Left kidney (tissue), 2 donors: ENCODE results near the gene DUS1L. TPM values are rescaled to one million over a fixed set of nuclear protein-coding genes. Genes with fewer than 3 reads are reported as not detected.

Source experiments
- DNase-seq: peaks from one replicate; pipeline ENCODE4 v3.0.0-alpha.2; 2013
- polyA plus RNA-seq: library from polyadenylated mRNA; unstranded; fragments of 120-200 nt; gene quantifications from one replicate; pipeline ENCODE4 v1.2.1, GENCODE V29; 2013; ENCODE audit not compliant: insufficient read length

Gene DUS1L
- polyA plus RNA-seq, 1 donor: 74.1 TPM

DNA sequence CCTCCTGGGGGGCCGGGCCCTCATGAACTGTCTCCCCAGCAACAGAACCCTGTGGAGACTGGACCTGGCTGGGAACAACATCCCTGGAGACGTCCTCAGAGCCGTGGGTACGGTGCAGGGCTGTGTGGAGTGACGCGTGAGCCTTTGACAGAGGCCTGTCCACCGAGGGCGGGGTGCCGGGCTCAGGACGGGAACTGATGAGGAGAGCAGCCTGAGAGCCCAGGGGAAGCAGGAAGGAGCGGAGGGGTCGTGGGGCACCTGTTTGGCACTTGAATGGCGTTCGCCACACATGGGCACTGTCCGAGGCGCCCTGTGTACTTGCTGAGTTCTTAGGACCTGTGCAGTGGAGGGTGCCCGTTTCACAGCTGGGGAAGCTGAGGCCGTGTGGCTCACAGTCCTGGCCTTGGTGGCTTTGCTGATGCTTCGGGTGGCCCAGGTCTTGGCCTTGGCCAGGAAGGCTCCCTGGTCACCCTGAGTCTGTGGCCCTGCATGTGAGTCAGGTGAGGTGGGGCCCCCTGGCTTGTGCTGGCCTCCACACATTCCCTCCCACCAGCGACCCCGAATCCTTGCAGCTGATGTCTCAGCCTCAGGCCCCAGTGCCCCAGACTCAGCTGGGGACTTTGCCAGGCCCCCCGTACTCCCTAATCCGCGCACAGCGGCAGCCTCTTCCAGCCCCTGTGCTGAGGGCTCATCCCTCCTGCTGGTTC lies 40.0 kb downstream of the DUS1L start:
- no peak for DNase-seq

DNA sequence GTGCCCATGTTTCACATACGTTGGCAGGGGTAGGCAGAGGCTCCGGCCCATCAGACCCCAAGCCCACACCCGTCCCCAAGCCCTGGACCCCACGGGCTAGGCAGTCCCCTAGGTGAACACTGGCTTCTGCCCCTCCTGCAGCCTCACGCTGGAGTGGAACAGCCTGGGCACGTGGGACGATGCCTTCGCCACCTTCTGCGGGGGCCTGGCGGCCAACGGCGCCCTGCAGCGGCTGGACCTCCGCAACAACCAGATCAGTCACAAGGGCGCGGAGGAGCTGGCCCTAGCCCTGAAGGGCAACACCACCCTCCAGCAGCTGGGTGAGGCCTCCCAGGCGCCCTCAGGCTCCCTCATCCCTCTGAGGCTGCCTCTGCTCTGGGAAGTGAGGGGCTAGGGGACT lies 40.7 kb downstream of the DUS1L start:
- DNase-seq: no peak

DNA sequence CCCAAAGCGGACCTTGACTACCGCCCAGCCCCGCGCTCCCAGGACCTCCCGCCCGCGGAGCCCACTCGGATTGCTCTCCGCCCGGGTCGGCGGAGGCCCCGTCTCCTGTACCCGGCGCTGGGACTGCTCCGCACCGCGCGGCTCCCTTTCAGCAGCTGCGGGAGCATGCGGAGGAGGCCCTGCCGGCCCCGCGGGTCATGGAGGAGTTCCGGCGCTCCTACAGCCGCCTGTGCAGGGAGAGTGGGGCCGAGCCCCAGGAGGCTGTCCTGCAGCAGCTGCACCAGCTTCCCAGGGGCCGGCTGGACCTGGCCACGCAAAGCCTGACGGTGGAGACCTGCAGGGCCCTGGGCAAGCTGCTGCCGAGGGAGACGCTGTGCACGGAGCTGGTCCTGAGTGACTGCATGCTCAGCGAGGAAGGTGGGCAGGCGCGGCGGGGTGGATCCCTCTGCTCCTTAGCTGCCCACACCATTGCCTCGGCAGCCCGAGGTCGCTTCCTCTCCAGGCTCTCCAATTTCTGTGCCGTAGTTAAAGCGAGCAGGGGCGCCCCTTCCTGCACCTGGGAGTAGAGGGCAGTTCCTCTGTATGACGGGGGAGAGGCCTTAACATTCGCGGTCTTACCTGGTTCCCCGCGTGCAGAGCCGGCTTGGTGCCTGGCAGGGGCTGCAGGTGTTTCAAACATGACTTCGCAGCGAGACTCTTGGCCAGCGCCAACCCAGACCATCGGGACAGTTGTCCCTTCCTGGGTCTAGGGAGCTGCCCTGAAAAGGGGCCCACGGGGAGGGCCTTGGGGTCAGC lies 42.0 kb downstream of the DUS1L start:
- no peak for DNase-seq

DNA sequence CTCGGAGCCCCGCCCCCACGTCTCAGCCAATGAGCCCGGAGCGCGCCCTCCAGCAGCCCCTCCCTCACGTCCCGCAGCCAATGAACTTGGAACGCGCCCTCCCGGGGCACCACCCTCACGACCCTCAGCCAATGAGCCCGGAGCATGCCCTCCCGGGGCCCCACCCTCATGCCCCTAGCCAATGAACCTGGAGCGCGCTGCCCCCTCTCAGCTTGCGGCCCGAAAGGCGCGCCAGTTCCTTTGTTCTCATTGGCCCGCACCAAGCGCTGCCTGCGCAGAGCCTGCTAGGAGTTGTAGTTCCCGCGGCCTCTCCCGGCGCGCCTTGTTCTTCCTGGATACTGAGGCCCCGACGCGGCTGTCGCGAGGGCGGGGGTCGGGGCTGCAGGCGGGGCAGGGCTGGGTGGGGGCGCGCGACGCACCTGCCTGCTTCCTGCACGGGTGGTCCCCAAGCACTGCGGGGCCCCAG lies 42.6 kb downstream of the DUS1L start, which contains the start of gene LRRC45:
LRRC45 (plus strand) TSS at position 325 of the 466 bp plus-strand sequence. CDS start 339 bp downstream, outside the sequence.
- peak; percentile 99 for DNase-seq

DNA sequence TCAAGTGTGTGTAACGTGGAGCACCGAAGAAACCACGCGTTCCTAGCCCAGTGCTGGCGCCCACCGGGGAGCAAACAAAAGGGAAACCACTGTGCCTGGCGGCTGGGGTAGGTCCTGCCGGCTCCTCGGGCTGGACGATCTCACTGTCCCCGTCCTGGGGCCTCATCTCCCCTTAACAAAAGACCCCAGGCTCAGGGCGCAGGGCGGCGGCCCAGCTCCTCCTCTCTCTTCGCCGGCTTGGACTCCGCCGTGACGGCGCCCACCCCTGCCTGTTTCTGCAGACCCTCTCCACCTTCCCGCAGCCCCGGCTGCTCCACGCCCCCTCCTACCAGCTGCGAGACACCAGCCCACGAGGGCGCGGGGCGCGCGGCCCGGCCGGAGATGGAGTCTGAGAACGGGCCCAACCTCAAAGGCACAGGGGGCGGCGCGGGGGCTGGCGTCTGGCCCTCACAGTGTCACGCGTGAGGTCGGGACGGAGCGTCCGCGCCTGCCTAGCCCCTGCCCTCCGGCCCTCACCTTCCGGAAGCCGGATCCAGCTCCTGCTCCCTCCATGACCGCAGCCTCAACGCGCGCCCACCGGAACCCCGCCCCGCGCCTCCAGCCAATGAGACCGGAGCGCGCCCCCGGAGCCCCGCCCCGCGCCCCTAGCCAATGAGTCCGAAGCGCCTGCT lies 43.2 kb downstream of the DUS1L start, which contains the start of gene CENPX:
CENPX (minus strand) TSS at position 569 of the 671 bp plus-strand sequence; CDS start at position 552, 17 bp downstream.
- no peak for DNase-seq

DNA sequence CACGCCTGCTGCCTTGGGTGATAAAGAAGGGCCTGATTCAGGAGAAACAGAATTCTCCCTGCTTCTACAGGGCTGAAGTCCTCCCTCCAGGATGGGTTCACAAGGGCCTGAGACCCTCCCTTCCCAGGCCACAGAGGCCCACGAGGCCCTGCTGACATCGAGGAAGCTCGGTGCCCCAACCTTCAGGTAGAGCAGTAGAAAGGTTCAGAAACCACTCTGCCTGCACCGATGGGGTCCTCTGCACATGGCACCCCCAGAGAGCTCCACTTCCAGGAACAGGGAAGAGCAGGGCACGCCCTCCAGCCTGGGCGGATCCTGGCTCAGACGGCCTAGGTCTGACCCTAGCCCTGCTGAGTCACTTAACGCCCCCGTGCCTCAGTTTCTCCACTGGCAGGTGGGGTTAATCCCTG lies 43.7 kb downstream of the DUS1L start:
- no peak for DNase-seq

DNA sequence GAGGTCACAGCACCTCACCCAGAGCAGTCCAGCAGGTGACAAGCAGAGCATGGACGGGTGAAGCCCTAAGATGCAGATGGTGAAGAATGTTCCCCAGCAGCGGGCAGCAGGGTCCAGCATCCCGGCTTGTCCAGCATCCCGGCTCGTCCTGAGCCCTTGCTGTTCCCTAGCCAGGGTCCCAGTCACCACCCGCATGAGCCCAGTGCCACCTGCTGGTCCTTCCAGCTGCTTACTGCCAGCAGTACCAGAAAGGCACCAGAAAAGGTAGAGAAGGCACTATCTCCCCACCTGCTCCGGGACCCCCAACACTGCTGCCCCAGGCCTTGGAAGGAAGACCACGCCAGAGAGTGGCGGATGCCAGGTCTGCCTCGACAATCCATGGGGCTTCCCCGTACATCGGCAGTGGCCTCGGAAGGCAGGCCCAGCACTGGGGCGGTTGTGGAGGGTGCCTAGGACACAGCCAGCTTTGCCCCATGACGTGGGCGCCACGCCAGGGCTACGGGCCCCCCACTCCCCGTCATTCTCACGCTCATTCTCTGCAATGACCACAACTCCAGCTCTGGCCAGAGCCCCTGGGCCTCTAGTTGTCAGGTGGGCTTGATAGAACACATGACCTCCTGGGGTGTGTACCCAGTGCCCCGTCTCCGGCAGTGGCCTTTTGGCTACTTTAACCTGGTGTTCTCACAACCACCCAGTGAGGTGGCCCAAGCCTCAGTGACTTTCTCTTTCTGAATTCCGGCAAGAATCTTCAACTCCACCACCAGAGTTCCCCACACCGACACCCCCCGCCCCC lies 44.3 kb downstream of the DUS1L start:
- DNase-seq: no peak

DNA sequence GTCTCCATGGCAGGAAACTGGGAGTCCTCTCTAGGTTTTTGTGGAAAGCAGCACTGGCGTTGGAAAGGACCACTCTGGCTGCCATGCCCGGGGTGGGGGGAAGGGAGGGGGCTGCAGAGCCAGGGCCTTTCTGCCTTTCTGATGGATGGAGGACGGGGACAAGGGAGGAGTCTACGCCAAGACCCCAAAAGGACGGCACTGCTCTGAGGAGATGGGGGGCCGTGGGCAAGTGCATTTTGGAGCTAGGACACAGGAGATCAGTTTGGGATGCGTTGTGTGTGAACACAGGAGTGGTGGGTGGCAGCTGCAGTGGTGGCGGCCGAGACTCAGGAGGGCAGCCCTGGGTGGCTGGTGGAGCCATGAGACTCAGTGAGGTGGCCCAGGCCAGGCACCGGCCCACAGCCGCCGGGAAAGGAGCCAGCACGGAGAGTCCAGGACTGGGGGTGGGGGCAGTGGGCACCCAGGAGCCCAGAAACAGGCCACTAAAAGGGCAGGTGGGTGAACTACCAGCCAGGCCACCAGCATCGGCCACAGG lies 45.0 kb downstream of the DUS1L start:
- DNase-seq: no peak

DNA sequence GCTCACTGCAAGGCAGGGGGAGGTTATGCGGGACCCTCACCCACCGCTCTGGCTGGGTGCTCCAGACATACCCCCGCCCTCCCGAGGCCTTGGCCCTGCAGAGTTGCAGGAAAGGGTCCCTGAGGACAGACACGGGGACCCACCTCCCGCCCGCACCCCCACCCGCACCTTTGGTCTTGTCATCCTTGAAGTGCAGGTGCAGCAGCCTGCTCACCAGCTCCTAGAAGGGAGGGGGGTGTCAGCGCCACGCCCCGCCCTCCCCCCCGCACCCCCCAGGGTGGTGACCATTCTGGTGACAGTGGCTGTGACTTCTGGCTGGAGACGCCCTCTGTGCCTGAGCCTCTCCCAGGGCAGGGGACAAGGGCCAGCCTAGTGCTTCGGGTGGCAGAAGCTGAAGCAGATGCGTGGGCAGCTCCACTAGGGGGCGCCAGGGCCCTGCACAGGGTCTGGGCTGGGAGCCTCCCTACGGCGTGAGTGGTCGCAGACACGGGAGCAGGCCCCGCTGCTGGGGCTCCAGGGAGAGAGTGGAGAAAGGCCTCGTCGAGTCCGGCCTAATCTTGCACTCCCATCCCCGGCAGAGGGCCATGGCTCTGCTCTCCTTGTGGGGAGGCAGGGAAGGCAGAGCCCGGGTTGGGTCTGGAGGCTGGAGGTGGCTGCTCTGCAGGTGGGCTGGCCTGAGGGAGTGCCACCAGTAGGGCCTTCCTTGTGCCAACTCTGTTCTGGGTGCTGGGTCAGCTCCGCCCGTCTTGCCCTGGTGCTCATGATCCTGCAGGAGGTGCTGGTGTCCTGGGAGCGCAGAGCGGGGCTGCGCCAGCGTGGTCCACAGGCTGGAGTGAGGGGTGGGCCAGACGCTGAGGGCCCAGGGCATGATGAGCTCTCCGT lies 45.7 kb downstream of the DUS1L start:
- no peak for DNase-seq

DNA sequence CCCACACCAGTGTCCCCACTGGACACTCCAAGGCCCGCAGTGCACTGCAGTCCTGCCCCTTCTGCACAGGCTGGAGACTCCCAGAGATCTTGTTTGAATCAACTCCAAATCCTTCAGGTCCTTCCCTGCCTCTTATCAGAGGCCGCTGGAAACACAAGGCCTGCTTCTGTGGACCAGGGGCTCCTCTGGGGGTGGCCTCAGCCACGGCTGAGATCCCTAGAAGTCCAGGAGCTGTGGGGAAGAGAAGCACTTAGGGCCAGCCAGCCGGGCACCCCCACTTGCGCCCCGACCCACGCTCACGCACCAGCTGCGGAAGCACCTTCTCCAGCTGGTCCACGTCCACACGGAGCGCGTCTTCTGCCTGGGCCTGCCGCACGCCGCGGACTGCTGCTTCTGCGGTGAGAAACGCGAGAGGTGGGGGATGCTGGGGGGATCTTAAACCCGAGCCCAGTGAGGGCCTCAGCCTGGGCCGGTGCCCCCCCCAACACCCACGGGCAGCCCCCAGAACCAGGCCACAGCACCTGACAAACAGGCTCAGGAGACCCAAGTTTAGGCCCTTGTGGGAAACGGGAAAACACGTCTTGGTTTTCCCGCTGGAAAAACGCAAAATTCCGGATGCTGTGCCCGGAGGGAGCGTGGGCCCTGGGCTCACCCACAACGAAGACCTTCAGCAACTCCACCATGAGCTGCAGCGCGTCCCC lies 46.5 kb downstream of the DUS1L start:
- DNase-seq: no peak

DNA sequence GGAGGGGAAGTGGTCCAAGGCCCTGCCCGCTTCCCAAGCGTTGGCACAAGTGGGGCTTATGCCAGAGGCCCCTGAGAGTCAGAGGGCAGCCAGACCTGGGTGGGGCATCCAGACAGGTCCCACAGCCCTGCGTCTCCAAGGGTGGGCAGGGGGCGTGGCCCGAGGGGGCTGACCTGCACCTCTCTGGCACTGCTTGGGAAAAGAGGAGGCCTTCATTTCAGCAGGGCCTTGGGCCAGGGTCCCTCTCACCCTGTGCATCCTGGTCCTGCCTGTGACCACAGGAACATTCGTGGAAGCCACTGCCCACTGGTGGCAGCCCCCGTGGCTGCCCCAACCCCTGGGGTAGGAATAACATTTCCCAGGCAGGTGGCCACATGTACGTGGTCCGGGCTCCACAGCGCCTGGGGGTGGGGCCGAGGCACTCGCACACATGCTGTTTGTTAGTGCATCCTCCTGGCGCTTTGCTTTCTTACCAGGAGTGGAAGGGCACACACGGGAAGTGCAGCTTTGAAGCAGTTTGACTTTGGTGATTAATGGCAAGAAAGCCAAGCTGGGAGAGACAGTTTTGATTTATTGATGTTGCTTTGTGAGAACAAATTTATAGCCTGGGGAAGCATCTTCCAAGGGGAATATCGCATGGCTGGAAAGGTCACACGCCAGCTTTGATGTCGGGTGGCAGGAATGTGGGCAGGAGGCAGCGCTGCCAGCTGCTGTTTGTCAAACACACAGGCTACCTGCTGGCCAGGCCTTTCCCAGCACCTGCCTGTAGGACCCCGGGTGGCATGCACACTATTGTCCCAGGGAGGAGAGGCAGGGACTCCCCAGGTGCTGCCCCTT lies 47.2 kb downstream of the DUS1L start:
- no peak for DNase-seq

DNA sequence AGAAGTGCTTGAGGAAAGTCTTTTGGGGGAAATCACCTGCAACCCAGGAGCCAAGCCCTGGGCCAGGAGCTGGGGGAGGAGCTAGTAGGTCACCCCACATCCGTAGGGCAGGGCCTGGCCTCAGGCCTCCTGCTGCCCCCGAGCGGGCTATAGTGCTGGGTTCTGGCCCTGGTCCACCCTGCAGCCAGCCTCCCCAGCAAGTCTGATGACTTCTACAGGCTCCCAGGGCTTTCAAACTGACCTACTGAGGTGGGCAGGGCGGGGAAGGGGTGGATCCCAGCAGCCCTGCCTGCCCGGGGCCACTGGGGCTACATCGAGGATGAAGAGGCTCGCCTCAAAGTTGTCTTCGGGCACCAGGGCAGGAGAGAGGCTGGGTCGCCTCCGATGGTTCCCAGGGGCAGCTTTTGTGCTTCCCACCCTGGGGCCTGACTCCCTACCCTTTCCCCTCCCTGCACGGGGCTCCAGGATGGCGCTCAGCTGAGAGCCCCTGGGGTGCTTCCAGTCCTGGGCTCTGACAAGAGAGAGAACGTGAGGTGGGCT lies 47.9 kb downstream of the DUS1L start:
- no peak for DNase-seq

DNA sequence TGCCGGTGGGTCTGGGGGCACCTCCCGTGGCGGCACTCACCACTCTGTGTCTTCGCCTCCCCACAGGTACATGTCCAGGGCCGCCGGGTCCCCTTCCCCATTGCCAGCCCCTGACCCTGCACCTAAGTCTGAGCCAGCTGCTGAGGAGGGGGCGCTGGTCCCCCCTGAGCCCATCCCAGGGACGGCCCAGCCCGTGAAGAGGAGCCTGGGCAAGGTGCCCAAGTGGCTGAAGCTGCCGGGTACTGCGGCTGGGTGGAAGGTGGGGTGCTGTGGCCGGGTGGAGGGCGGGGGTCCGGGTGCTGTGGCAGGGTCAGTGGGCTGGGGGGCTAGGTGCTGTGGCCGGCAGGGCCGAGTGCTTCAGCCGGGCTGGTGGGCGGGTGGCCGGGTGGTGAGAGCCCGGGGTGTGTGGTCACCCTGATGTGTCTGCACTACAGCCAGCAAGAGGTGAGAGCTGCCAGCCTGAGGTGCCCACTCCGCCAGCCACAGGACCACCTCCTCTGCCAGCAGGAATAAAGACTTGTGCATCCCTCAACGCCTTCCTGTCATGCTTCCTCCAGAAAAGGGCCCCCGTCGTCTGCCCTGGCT lies 48.6 kb downstream of the DUS1L start:
- DNase-seq: no peak

DNA sequence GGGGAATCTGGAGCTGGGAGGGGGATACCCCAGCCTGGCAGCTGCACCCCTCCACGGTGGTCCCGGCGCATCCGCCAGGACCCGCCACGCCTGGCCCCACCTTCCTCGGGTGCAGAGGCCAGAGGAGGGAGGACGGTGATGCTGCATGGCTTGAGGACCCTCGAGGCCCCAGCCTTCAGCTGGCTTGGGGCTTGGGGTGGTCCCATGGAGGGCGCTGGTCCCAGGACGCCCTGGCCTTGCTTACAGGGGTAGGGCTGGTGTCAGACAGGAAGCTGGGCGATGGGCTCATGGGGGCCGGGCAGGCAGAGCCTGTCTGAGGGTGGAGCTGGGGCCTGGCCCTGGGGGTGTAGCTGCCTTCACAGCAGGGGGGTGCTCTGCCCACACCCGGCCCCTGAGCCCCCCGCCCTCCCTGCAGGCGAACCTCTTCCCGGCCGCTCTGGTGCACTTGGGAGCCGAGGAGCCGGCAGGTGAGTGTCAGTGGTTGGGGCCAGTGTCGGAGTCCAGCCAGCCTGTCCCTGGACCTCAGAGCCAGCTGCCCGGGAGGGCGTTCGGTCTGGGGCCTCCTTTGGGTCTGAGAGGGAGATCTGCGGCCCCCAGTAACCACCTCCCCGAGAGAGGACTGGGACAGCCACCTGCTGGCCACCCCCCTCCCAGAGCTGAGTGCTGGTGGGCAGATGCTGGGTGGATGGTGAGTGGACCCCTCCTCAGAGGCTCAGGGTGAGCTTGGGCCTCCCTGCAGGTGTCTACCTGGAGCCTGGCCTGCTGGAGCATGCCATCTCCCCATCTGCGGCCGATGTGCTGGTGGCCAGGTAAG lies 49.3 kb downstream of the DUS1L start:
- no peak for DNase-seq

DNA sequence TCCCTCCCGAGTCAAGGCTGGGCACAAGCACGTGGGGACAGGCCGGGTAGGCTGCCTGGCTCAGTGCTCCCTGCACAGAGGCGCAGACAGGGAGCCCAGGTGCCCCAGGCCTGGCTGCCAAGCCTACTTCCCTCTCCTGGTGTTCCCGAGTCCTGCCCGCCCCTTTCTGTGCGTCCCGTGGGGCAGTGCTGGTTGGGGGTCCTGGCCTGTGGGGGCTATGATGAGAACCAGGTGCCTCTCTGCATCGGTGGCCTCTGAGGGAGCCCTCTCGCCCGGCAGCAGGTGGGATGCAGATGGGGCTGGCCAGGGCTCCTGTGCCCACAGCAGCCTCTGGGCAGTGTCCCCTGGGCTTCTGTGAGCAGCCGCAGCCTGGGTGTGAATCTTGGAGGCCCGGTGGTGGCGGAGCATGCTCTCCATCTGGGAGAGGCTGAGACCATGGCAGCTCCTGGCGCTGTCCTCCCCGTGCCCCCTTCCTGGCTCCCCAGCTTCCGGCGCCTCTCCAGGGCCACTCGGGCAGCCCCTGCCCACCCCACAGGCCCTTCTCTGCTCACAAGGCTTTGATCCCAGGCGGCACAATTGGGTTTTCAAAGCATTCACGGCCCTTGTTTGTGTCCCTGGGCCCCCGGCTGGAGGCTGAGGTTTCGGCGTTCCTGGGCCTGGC lies 50.2 kb downstream of the DUS1L start:
- DNase-seq: no peak

DNA sequence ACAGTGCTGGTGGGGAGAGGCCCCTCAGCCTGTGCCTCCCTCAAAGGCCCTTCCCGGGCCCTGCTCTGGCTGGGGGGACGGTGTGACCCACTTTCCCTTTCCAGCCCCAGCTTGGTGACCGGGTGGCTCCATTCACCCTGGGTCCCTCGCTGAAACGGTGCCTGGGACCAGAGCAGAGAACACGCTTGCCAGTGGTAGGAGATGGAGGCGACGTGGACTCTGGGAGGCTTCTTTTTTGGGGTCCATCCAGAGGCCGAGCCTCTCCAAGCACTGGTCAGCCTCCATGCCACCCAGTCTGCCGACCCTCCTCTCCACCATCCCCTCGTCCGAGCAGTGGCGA lies 50.7 kb downstream of the DUS1L start:
- no peak for DNase-seq

DNA sequence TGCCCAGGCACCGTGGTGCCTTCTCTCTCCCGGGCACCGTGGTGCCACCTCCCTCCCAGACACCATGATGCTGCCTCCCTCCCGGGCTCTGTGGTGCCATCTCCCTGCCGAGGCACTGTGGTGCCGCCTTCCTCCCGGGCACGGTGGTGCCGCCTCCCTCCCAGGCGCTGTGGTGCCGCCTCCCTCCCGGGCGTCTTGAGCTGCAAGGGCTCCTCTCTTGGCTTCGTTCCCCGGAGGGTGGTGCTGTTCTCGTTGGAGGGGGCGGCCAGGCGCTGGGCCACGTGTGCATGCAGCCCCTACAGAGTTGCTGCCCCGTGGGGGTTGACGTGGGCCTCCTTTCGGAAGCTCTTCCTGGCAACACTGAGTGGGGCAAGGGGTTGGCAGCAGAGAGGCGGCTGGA lies 51.2 kb downstream of the DUS1L start:
- DNase-seq: no peak
